IMR-90 (cell line): ENCODE results near the gene ITCH. TPM values are rescaled to one million over a fixed set of nuclear protein-coding genes. Genes with fewer than 3 reads are reported as not detected.

Source experiments
- ATAC-seq: fragments of 200-7000 bp; cut with Tn5 transposase; 2 replicates; pipeline ENCODE4 v1.9.1; 2020; ENCODE audit warnings: low read depth, mild to moderate bottlenecking, moderate library complexity
- BruUV-seq: library from RNA; stranded (reverse); fragments of 400-500 nt; replicated peaks from 2 replicates; lab custom pipeline; 2021; lab: Mats Ljungman, UMichigan
- CTCF ChIA-PET: fragments of 300-600 bp; formaldehyde crosslinking; extraction: SDS; loops from one replicate; lab custom pipeline; 2021; ENCODE audit warnings: antibody characterized with exemption; lab: Yijun Ruan, JAX
- POLR2A ChIA-PET: fragments of 300-600 bp; sonication (Branson Sonifier 250); formaldehyde crosslinking; loops from one replicate; lab custom pipeline; 2022; ENCODE audit warnings: antibody characterized with exemption; ENCODE audit not compliant: unreplicated experiment; lab: Charles Lee
- DNase-seq: peaks from one replicate; pipeline ENCODE4 v3.0.0; 2013
- H2AFZ ChIP-seq: replicated peaks from 2 replicates; pipeline ENCODE3; 2013; ENCODE audit warnings: low read length, mild to moderate bottlenecking; ENCODE audit not compliant: poor library complexity
- H2AK5ac ChIP-seq: 2 replicates; pipeline ENCODE4 v1.6.1; 2013; ENCODE audit warnings: low read depth, low read length, inconsistent platforms
- H2AK9ac ChIP-seq: replicated peaks from 2 replicates; pipeline ENCODE3; 2013; ENCODE audit warnings: mild to moderate bottlenecking, low read depth, low read length, moderate library complexity; ENCODE audit not compliant: poor library complexity
- H2BK120ac ChIP-seq: 2 replicates; pipeline ENCODE4 v1.6.1; 2013; ENCODE audit warnings: low read depth, low read length, inconsistent platforms
- H2BK15ac ChIP-seq: 3 replicates; pipeline ENCODE4 v1.6.1; 2013; ENCODE audit warnings: low read depth, low read length, inconsistent platforms
- H2BK20ac ChIP-seq: 2 replicates; pipeline ENCODE4 v1.6.1; 2013; ENCODE audit warnings: low read depth, mild to moderate bottlenecking, inconsistent platforms, low read length, moderate library complexity
- H2BK5ac ChIP-seq: 2 replicates; pipeline ENCODE4 v1.6.1; 2013; ENCODE audit warnings: mild to moderate bottlenecking, low read depth, low read length, inconsistent platforms; ENCODE audit not compliant: poor library complexity, severe bottlenecking
- H3K14ac ChIP-seq: replicated peaks from 2 replicates; pipeline ENCODE4 v1.6.1; 2013; ENCODE audit warnings: low read depth, low read length, inconsistent platforms
- H3K18ac ChIP-seq: 2 replicates; pipeline ENCODE4 v1.6.1; 2013; ENCODE audit warnings: low read depth, low read length, control low read depth
- H3K23ac ChIP-seq: 2 replicates; pipeline ENCODE4 v1.6.1; 2013; ENCODE audit warnings: low read depth, low read length, inconsistent platforms
- H3K27ac ChIP-seq: 2 replicates; pipeline ENCODE4 v1.5.1; 2013; ENCODE audit warnings: mild to moderate bottlenecking, control low read depth, low read length; ENCODE audit not compliant: insufficient read depth
- H3K27me3 ChIP-seq: 2 replicates; pipeline ENCODE4 v1.6.1; 2013; ENCODE audit warnings: low read length; ENCODE audit not compliant: control insufficient read depth, insufficient read depth
- H3K36me3 ChIP-seq: 2 replicates; pipeline ENCODE4 v1.6.1; 2013; ENCODE audit warnings: low read length, mixed read lengths; ENCODE audit not compliant: control insufficient read depth, insufficient read depth
- H3K4ac ChIP-seq: 2 replicates; pipeline ENCODE4 v1.6.1; 2013; ENCODE audit warnings: low read depth, low read length, inconsistent platforms
- H3K4me1 ChIP-seq: 2 replicates; pipeline ENCODE4 v1.6.1; 2013; ENCODE audit warnings: low read length, mixed read lengths; ENCODE audit not compliant: control insufficient read depth, insufficient read depth
- H3K4me2 ChIP-seq: 2 replicates; pipeline ENCODE4 v1.6.1; 2013; ENCODE audit warnings: low read depth, mild to moderate bottlenecking, control low read depth, low read length, moderate library complexity
- H3K4me3 ChIP-seq: 2 replicates; pipeline ENCODE4 v1.5.1; 2013; ENCODE audit warnings: low read depth, mild to moderate bottlenecking, control low read depth, low read length, moderate library complexity; ENCODE audit not compliant: insufficient read depth
- H3K56ac ChIP-seq: 2 replicates; pipeline ENCODE4 v1.6.1; 2013; ENCODE audit warnings: low read length, inconsistent platforms; ENCODE audit not compliant: insufficient read depth; ENCODE audit errors: extremely low read depth
- H3K79me1 ChIP-seq, 2 experiments: 2 replicates each; pipeline ENCODE4 v1.6.1; 2013; ENCODE audit warnings: low read length in 2 of 2, inconsistent platforms in 1 of 2, low read depth in 1 of 2
- H3K9ac ChIP-seq: 2 replicates; pipeline ENCODE4 v1.6.1; 2013; ENCODE audit warnings: low read depth, low read length, control low read depth
- H3K9me1 ChIP-seq: 2 replicates; pipeline ENCODE4 v1.6.1; 2013; ENCODE audit warnings: low read length, inconsistent platforms; ENCODE audit not compliant: insufficient read depth
- H3K9me3 ChIP-seq: 2 replicates; pipeline ENCODE4 v1.6.1; 2013; ENCODE audit warnings: low read length; ENCODE audit not compliant: control insufficient read depth, insufficient read depth
- H4K20me1 ChIP-seq: 2 replicates; pipeline ENCODE4 v1.6.1; 2013; ENCODE audit warnings: low read length, inconsistent platforms; ENCODE audit not compliant: insufficient read depth
- H4K5ac ChIP-seq: 2 replicates; pipeline ENCODE4 v1.6.1; 2013; ENCODE audit warnings: mild to moderate bottlenecking, low read depth, low read length, control low read depth
- H4K8ac ChIP-seq, 2 experiments: 2 replicates each; pipeline ENCODE4 v1.6.1; 2013; ENCODE audit warnings: low read depth in 2 of 2, low read length in 2 of 2, control low read depth in 1 of 2, inconsistent platforms in 1 of 2
- H4K91ac ChIP-seq: 2 replicates; pipeline ENCODE4 v1.6.1; 2013; ENCODE audit warnings: low read depth, low read length, inconsistent platforms; ENCODE audit not compliant: insufficient read depth
- BHLHE40 ChIP-seq: fragments of 150-350 bp; IDR thresholded peaks from 2 replicates; pipeline ENCODE4 v1.6.1; 2016; ENCODE audit warnings: mild to moderate bottlenecking, low read depth, low read length
- CHD1 ChIP-seq: IDR thresholded peaks from 2 replicates; pipeline ENCODE4 v1.6.1; 2012; ENCODE audit warnings: low read depth, low read length, improper control_type of control experiment
- CTCF ChIP-seq: conservative IDR thresholded peaks from 2 replicates; pipeline ENCODE4 v1.5.1; 2012; ENCODE audit warnings: mild to moderate bottlenecking, low read depth, low read length, improper control_type of control experiment
- MXI1 ChIP-seq: IDR thresholded peaks from 2 replicates; pipeline ENCODE4 v1.6.1; 2012; ENCODE audit warnings: low read depth, mild to moderate bottlenecking, low read length, moderate library complexity, borderline replicate concordance
- RCOR1 ChIP-seq: IDR thresholded peaks from 2 replicates; pipeline ENCODE4 v1.6.1; 2012; ENCODE audit warnings: mild to moderate bottlenecking, low read length, improper control_type of control experiment; ENCODE audit not compliant: insufficient replicate concordance
- SMC3 ChIP-seq: fragments of 150-350 bp; IDR thresholded peaks from 2 replicates; pipeline ENCODE4 v1.6.1; 2016; ENCODE audit warnings: low read depth, mild to moderate bottlenecking, antibody characterized with exemption, low read length, moderate library complexity
- WGBS, 2 experiments: methylation state at CpG; one replicate each; pipeline versions ENCODE4 v1.1.5 to v1.1.7; 2013; ENCODE audit warnings: missing lambda C conversion rate in 2 of 2; ENCODE audit not compliant: insufficient read length in 1 of 2; ENCODE audit errors: extremely low coverage in 2 of 2; 5-methylcytosine and 5-hydroxymethylcytosine counted together
- dilution Hi-C: fragments of 300-500 bp; cut with HindIII; formaldehyde crosslinking; loops from one replicate; pipeline ENCODE4 v1.14.3; 2018; ENCODE audit warnings: low sequenced_read_pairs; ENCODE audit not compliant: unreplicated experiment
- in situ Hi-C: fragments of 300-500 bp; cut with MboI; formaldehyde crosslinking; loops from 3 replicates; pipeline ENCODE4 v1.14.3; 2019; ENCODE audit warnings: low sequenced_read_pairs, inconsistent platforms, mixed read lengths
- intact Hi-C: fragments of 100-400 bp; cut with micrococcal nuclease; formaldehyde crosslinking; loops from 2 replicates; pipeline ENCODE4 v1.10.0; 2022
- polyA plus RNA-seq, 3 experiments: library from polyadenylated mRNA; depleted of rRNA; stranded (reverse); fragments of >200 nt; gene quantifications; 2 replicates each; pipeline ENCODE4 v1.2.3, GENCODE V29; 2012; ENCODE audit warnings: low replicate concordance in 1 of 3
- total RNA-seq: library from RNA; depleted of rRNA; stranded (reverse); fragments of >200 nt; gene quantifications from 2 replicates; pipeline ENCODE4 v1.2.3, GENCODE V29; 2012
- TF ChIP-seq, protein P1 (sequence below): fragments of 150-350 bp; IDR thresholded peaks from 2 replicates; pipeline ENCODE4 v1.6.1; 2016; ENCODE audit warnings: low read depth, mild to moderate bottlenecking, low read length, moderate library complexity, borderline replicate concordance
- TF ChIP-seq, protein P2 (sequence below): fragments of 150-350 bp; IDR thresholded peaks from 2 replicates; pipeline ENCODE4 v1.6.1; 2017; ENCODE audit warnings: mild to moderate bottlenecking, antibody characterized with exemption, low read length, low read depth

The ITCH gene
- total and polyA plus RNA-seq, 2 of the 4 experiments (the other 2 are of a cell fraction) = 12.7 to 94.6 TPM

DNA sequence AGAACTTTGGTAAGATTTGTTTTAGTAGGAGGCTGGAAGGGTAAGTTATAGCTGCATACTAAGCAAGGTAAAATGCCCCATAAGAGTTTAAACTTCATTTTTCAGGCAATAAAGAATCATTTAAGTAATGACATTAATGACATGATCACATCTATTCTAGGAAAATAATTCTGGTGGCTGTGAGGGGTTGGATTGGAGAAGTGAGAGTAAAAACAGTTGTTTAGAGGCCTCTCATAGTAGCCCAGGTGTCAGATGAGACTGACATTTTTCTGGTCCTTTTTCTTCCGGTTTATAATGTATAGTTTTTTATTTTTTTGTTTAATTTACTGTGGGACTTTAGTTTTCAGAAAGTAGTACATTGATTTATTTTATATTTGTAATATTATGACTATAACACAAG, 40.8 kb downstream of the ITCH start:
- H2AK9ac ChIP-seq = no peak overlapping the region
- no peak overlapping the region for H2AFZ ChIP-seq
- H3K27ac ChIP-seq = no peak overlapping the region
- H2BK15ac ChIP-seq = no peak overlapping the region
- H2BK120ac ChIP-seq = no peak overlapping the region
- BruUV-seq = no TSS peak
- no peaks in the 10 kb centered on the region for H3K27me3 ChIP-seq
- peaks cover 20% of the 10 kb centered on the region for H3K36me3 ChIP-seq
- in situ Hi-C loops (no loop called here), intact Hi-C loops (loop anchor here (5.0 to 10.0 kb wide), 2 partner anchors 51 to 92 kb away; no protein-coding TSS in a partner anchor), dilution Hi-C loops (no loop called here)
- no peak for DNase-seq
- TF ChIP-seq CHD1 (no peak), MXI1 (no peak), SMC3 (no peak), BHLHE40 (no peak), RCOR1 (no peak), CTCF (no peak)
- TF ChIP-seq, protein P1, sequence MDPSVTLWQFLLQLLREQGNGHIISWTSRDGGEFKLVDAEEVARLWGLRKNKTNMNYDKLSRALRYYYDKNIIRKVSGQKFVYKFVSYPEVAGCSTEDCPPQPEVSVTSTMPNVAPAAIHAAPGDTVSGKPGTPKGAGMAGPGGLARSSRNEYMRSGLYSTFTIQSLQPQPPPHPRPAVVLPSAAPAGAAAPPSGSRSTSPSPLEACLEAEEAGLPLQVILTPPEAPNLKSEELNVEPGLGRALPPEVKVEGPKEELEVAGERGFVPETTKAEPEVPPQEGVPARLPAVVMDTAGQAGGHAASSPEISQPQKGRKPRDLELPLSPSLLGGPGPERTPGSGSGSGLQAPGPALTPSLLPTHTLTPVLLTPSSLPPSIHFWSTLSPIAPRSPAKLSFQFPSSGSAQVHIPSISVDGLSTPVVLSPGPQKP = no peak
- TF ChIP-seq, protein P2, sequence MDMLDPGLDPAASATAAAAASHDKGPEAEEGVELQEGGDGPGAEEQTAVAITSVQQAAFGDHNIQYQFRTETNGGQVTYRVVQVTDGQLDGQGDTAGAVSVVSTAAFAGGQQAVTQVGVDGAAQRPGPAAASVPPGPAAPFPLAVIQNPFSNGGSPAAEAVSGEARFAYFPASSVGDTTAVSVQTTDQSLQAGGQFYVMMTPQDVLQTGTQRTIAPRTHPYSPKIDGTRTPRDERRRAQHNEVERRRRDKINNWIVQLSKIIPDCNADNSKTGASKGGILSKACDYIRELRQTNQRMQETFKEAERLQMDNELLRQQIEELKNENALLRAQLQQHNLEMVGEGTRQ = no peak
- no peak overlapping the region for H2AK5ac ChIP-seq
- no peak overlapping the region for H3K4me3 ChIP-seq
- no peak overlapping the region for H3K14ac ChIP-seq
- peaks cover 11% of the 10 kb centered on the region for H3K4me1 ChIP-seq
- H3K9ac ChIP-seq = no peak overlapping the region
- peaks cover 73% of the 10 kb centered on the region for H4K20me1 ChIP-seq
- H3K4ac ChIP-seq = no peak overlapping the region
- H3K79me1 ChIP-seq = peaks cover 16 to 73% of the 10 kb centered on the region in 2 experiments
- no peak overlapping the region for H2BK20ac ChIP-seq
- ChIA-PET POLR2A (no interaction called here), CTCF (no interaction called here)
- H3K9me1 ChIP-seq = peaks cover 20% of the 10 kb centered on the region
- no peak overlapping the region for H3K18ac ChIP-seq
- no peak overlapping the region for H4K5ac ChIP-seq
- no peaks in the 10 kb centered on the region for H3K9me3 ChIP-seq
- no CpG with 5 or more reads among the region's 1 CpG for WGBS, 2 experiments
- no peak overlapping the region for H4K8ac ChIP-seq
- no peak overlapping the region for H3K56ac ChIP-seq
- H4K91ac ChIP-seq = no peak overlapping the region
- ATAC-seq = no peak
- no peak overlapping the region for H2BK5ac ChIP-seq
- no peak overlapping the region for H3K4me2 ChIP-seq
- H3K23ac ChIP-seq = no peak overlapping the region
